Nucleus accumbens (tissue), 56 donors: Measurements from ENCODE around the gene ARHGEF16.
A peak's percentile ranks its signal among the peaks of the same experiment; 100 is the strongest.

ENCODE experiments used
- DNase-seq, 56 donors: peaks; one replicate each; lab custom pipeline; 2025; lab: John Stamatoyannopoulos, UW

Gene ARHGEF16

DNA sequence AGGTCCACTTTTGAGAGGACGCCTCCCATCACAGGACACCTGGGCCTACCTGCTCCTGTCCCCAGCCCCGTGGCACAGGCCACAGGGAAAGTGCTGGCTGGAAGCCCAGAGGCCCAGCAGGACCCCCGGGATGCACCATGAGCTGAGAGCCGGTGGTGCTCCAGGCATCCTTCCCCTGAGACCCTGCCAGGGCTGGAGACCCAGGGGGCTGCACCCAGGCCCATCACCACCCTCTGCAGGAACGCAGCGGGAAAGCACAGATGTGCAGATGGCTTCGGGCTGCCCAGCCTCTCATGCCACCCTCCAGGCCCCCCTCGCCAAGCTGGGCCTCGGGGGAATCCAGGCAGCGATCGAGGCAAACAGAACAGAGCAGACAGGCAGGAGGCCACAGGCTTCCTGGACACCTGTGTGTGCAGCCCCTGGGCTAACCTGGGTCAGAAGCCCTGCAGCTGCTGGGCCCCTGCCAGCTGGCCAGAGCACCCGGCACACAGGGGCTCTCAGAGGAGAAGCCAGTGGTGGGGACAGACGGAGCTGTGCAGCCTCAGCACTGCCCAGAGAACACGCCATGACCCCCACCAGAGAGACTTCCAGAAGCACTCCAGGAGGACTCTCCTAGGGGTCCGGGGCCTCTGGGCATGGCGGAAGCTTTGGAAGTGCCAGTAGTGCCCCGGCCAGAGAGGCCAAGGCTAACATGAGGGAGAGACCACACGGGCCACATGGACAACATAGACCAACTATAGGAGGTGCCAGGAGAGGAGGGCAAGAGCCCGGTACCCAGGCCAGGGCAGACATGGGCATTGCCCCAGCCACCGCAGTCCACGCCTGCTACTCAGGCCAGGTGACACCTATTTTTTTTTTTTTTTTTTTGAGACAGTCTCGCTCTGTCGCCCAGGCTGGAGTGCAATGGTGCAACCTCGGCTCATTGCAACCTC is 71.4 kb downstream of the ARHGEF16 start:
- DNase-seq = no peak

- no peak for DNase-seq
These were observed 73.3 kb downstream of the ARHGEF16 start for GRCh38 chr1:3527774-3528173.

DNA sequence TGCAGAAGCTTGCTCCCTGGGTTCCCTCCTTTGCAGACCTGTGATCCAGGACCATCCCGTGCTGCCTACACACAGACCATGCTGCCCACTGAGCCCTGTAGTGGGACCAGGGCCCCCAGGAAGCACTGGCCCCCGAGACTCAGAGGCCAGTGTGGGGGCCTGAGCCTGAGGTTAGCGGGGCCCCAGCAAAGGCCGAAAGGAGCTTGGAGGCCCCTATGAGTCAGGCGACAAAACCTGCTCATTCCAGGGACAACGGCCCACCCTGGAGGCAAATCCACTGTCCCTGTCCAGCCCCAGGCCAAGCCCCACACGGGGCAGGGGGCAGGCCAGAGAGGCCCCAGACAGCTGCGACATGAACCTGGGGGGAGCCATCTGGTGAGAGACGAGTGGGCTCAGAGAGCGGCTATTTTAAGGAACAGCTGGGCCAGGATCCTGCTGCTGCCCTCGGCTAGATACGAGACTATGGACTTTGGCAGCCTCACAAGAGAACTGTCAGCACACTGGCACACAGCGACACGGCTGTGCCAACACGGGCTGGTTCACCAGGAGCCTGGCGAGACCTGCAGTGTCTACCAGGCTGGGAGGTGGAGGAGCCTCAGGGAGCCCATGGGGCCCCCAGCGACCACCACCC is 74.7 kb downstream of the ARHGEF16 start:
- peak in 13 of 56 donors; percentile 7 to 48 (median 20) for DNase-seq

DNA sequence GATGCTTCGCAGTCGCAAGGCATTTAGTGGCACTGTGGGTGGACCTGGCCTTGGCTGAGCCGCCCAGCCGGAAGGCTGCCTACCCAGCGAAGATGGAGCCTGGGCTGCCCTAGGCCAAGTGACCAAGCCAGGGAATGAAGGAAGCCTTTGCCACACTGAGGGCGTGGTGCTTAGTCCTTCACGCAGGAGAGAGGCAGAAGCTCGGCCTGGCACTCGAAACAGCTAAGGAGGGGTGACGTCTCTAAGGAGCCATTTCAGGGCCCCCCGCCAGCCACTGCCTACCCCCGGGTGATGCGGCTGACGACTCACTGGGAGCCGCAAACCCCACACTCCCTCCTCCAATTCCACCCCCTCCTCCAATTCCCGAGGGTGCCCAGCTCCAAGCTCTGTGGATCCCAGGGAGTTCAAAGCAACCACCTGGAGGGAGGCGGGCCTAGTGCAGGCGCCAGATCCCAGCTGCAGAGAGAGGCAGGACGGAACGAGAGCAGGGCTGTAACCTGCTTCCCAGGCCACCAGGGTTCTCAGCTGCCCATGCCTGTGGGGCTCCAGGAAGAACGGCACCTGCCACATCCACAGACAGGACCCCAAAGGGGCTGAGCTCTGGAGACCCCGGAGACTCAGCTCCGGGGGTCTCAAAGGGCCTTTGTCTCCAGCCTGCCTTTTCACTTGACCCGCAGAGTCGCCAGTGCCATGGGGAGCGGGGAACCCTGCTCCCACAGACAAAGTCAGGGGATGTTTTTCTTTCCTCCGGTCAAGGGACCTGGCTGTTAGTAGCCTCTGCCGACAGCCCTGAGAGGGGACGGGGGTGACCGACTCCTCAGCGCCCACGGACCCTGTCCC is 75.8 kb downstream of the ARHGEF16 start:
- no peak for DNase-seq
